ENCODE measurements around the gene SRRM3.
"Not testable (repeated sequence)": the region's sequence is repeated elsewhere in the genome, so short reads cannot be mapped to it uniquely, and the experiment has no call there.

The SRRM3 gene

GRCh38 chr7:76233538-76234281 is 32.0 kb downstream of the SRRM3 start:
- H3K4me3 ChIP-seq (ENCODE audit: low read depth, low read length) = no peak overlapping the region
- TF ChIP-seq CTCF (IDR thresholded peaks at IDR 0.05; ENCODE audit: borderline replicate concordance, insufficient read depth, low read depth, low read length) = no peak

- H3K4me3 ChIP-seq (ENCODE audit: low read depth, low read length) = no peak overlapping the region
- no peak for TF ChIP-seq CTCF (IDR thresholded peaks at IDR 0.05; ENCODE audit: borderline replicate concordance, insufficient read depth, low read depth, low read length)
Measured at GRCh38 chr7:76234282-76234584, 32.5 kb downstream of the SRRM3 start.

- no peak overlapping the region for H3K4me3 ChIP-seq (ENCODE audit: low read depth, low read length)
- no peak for TF ChIP-seq CTCF (IDR thresholded peaks at IDR 0.05; ENCODE audit: borderline replicate concordance, insufficient read depth, low read depth, low read length)
Measured at GRCh38 chr7:76234931-76235441, 33.3 kb downstream of the SRRM3 start.

GRCh38 chr7:76236224-76236623 is 34.5 kb downstream of the SRRM3 start:
- no peak overlapping the region for H3K4me3 ChIP-seq (ENCODE audit: low read depth, low read length)
- TF ChIP-seq CTCF (IDR thresholded peaks at IDR 0.05; ENCODE audit: borderline replicate concordance, insufficient read depth, low read depth, low read length) = no peak

GRCh38 chr7:76238326-76238725 is 36.6 kb downstream of the SRRM3 start:
- no peak for TF ChIP-seq CTCF (IDR thresholded peaks at IDR 0.05; ENCODE audit: borderline replicate concordance, insufficient read depth, low read depth, low read length)
- no peak overlapping the region for H3K4me3 ChIP-seq (ENCODE audit: low read depth, low read length)

GRCh38 chr7:76241141-76241540 is 39.4 kb downstream of the SRRM3 start:
- H3K4me3 ChIP-seq (ENCODE audit: low read depth, low read length) = no peak overlapping the region
- TF ChIP-seq CTCF (IDR thresholded peaks at IDR 0.05; ENCODE audit: borderline replicate concordance, insufficient read depth, low read depth, low read length) = no peak

GRCh38 chr7:76242517-76243063 is 40.9 kb downstream of the SRRM3 start:
- H3K4me3 ChIP-seq (ENCODE audit: low read depth, low read length) = not testable (repeated sequence)
